NCI-H2227 (cell line): ENCODE measurements around the gene IL1RN.

Experiments used
- DNase-seq: peaks from one replicate; lab custom pipeline; 2025; ENCODE audit not compliant: unreplicated experiment; lab: John Stamatoyannopoulos, UW

The IL1RN gene

GRCh38 chr2:113127646-113128570 lies 510 bp downstream of the IL1RN start:
- no peak for DNase-seq

- no peak for DNase-seq
Measured at GRCh38 chr2:113129519-113130078, 2.2 kb downstream of the IL1RN start.

- DNase-seq: no peak
Measured at GRCh38 chr2:113131352-113132185, 4.2 kb downstream of the IL1RN start.

- no peak for DNase-seq
Measured at GRCh38 chr2:113132414-113133021, 5.1 kb downstream of the IL1RN start.

GRCh38 chr2:113133704-113134598 lies 6.6 kb downstream of the IL1RN start:
- no peak for DNase-seq

GRCh38 chr2:113134717-113135116 lies 7.3 kb downstream of the IL1RN start:
- no peak for DNase-seq

- DNase-seq: no peak
Measured at GRCh38 chr2:113135317-113135716, 7.9 kb downstream of the IL1RN start.

GRCh38 chr2:113136828-113137775 lies 9.7 kb downstream of the IL1RN start:
- DNase-seq: peak; percentile 62

GRCh38 chr2:113137827-113138226 lies 10.4 kb downstream of the IL1RN start:
- no peak for DNase-seq

- DNase-seq: peak; percentile 84
Measured at GRCh38 chr2:113138428-113139322, 11.3 kb downstream of the IL1RN start.

- no peak for DNase-seq
Measured at GRCh38 chr2:113141451-113141850, 14.1 kb downstream of the IL1RN start.

GRCh38 chr2:113142290-113142689 lies 14.9 kb downstream of the IL1RN start:
- no peak for DNase-seq

GRCh38 chr2:113144259-113144658 lies 16.9 kb downstream of the IL1RN start:
- DNase-seq: no peak

GRCh38 chr2:113148606-113149552 lies 21.5 kb downstream of the IL1RN start:
- no peak for DNase-seq

GRCh38 chr2:113149553-113150257 lies 22.3 kb downstream of the IL1RN start:
- DNase-seq: no peak

- no peak for DNase-seq
Measured at GRCh38 chr2:113150258-113150601, 22.8 kb downstream of the IL1RN start.
